GM21576 (cell line): ENCODE measurements around the gene COMMD1.
"Not testable (repeated sequence)": the region's sequence is repeated elsewhere in the genome, so short reads cannot be mapped to it uniquely, and the experiment has no call there.

ENCODE experiments used
- ATAC-seq: cut with Tn5 transposase; IDR thresholded peaks from one replicate; pipeline ENCODE4 v1.9.1; 2021; ENCODE audit warnings: mild to moderate bottlenecking, moderate library complexity; ENCODE audit not compliant: unreplicated experiment

The COMMD1 gene

GRCh38 chr2:62014102-62014501 is 108.6 kb downstream of the COMMD1 start:
- ATAC-seq, result no peak

GRCh38 chr2:62016957-62017356 is 111.5 kb downstream of the COMMD1 start:
- no peak for ATAC-seq

- no peak for ATAC-seq
Observed at GRCh38 chr2:62029910-62030309, 124.4 kb downstream of the COMMD1 start.

- ATAC-seq, result no peak
Observed at GRCh38 chr2:62030902-62031301, 125.4 kb downstream of the COMMD1 start.

- ATAC-seq, result no peak
Observed at GRCh38 chr2:62032096-62032495, 126.6 kb downstream of the COMMD1 start.

- ATAC-seq, result no peak
Observed at GRCh38 chr2:62034715-62035114, 129.2 kb downstream of the COMMD1 start.

GRCh38 chr2:62036229-62036628 is 130.8 kb downstream of the COMMD1 start:
- ATAC-seq, result no peak

GRCh38 chr2:62036761-62037250 is 131.3 kb downstream of the COMMD1 start:
- no peak for ATAC-seq

GRCh38 chr2:62038975-62039771 is 133.7 kb downstream of the COMMD1 start:
- peak; percentile 98 for ATAC-seq

- ATAC-seq, result no peak
Observed at GRCh38 chr2:62040926-62041325, 135.5 kb downstream of the COMMD1 start.

GRCh38 chr2:62041701-62042385 is 136.4 kb downstream of the COMMD1 start:
- not testable (repeated sequence) for ATAC-seq

- ATAC-seq, result no peak
Observed at GRCh38 chr2:62042400-62042799, 136.9 kb downstream of the COMMD1 start.

- ATAC-seq, result no peak
Observed at GRCh38 chr2:62042944-62043343, 137.5 kb downstream of the COMMD1 start.

GRCh38 chr2:62045017-62045543 is 139.6 kb downstream of the COMMD1 start:
- no peak for ATAC-seq

GRCh38 chr2:62046141-62046540 is 140.7 kb downstream of the COMMD1 start:
- no peak for ATAC-seq

GRCh38 chr2:62050456-62051045 is 145.1 kb downstream of the COMMD1 start:
- no peak for ATAC-seq

GRCh38 chr2:62054029-62054791 is 148.7 kb downstream of the COMMD1 start:
- ATAC-seq, result no peak

- ATAC-seq, result no peak
Observed at GRCh38 chr2:62054916-62055450, 149.5 kb downstream of the COMMD1 start.

GRCh38 chr2:62055724-62056336 is 150.4 kb downstream of the COMMD1 start:
- ATAC-seq, result no peak

- no peak for ATAC-seq
Observed at GRCh38 chr2:62056341-62056740, 150.9 kb downstream of the COMMD1 start.
